SK-N-SH (cell line): ENCODE results near the gene CFTR. TPM values are rescaled to one million over a fixed set of nuclear protein-coding genes. Genes with fewer than 3 reads are reported as not detected.
A peak's percentile ranks its signal among the peaks of the same experiment; 100 is the strongest.

Experiments
- CTCF ChIA-PET: fragments of 300-600, 350-600 bp; formaldehyde crosslinking; extraction: SDS; loops from one replicate; lab custom pipeline; 2021; lab: Yijun Ruan, JAX
- POLR2A ChIA-PET: fragments of 350-600 bp; sonication (Branson Sonifier 250); formaldehyde crosslinking; extraction: SDS; loops from one replicate; lab custom pipeline; 2020; ENCODE audit warnings: antibody characterized with exemption, inconsistent platforms; lab: Yijun Ruan, JAX
- DNase-seq: peaks from one replicate; pipeline ENCODE4 v3.0.0; 2012
- H2AFZ ChIP-seq: fragments of 200-600 bp; sonication (generic); 2 replicates; pipeline ENCODE4 v1.8.1; 2016; ENCODE audit warnings: antibody characterized with exemption, mild to moderate bottlenecking, low read depth
- H3F3A ChIP-seq: fragments of 200-600 bp; sonication (generic); replicated peaks from 2 replicates; pipeline ENCODE3; 2016; ENCODE audit warnings: antibody characterized with exemption, mild to moderate bottlenecking; ENCODE audit not compliant: insufficient read depth
- H3K27ac ChIP-seq, 2 experiments: fragments of 200-500 bp in 1 of 2; fragments of 200-600 bp in 1 of 2; sonication (Bioruptor generic) in 1 of 2; sonication (generic), shearing (Covaris generic) in 1 of 2; 2 replicates each; pipeline versions ENCODE4 v1.5.1 to v1.6.1; 2014 to 2016; ENCODE audit warnings: low read depth in 2 of 2, inconsistent platforms in 1 of 2, low read length in 1 of 2, mild to moderate bottlenecking in 1 of 2, mixed read lengths in 1 of 2
- H3K27me3 ChIP-seq: fragments of 200-600 bp; sonication (generic), shearing (Covaris generic); 2 replicates; pipeline ENCODE4 v1.6.1; 2016; ENCODE audit warnings: mixed run types; ENCODE audit not compliant: insufficient read depth
- H3K36me3 ChIP-seq, 2 experiments: fragments of 200-500 bp in 1 of 2; fragments of 200-600 bp in 1 of 2; sonication (Bioruptor generic) in 1 of 2; sonication (generic) in 1 of 2; replicated peaks in 1 of 2; 2 replicates each; pipeline versions ENCODE3 to v1.5.1; 2014 to 2016; ENCODE audit warnings: low read length in 1 of 2, mild to moderate bottlenecking in 1 of 2; ENCODE audit not compliant: insufficient read depth in 2 of 2, control insufficient read depth in 1 of 2
- H3K4me1 ChIP-seq, 2 experiments: fragments of 200-500 bp in 1 of 2; fragments of 200-600 bp in 1 of 2; sonication (Bioruptor generic) in 1 of 2; sonication (generic), shearing (Covaris generic) in 1 of 2; 2 replicates each; pipeline versions ENCODE4 v1.5.1 to v1.6.1; 2014 to 2016; ENCODE audit warnings: low read depth in 1 of 2, low read length in 1 of 2, mixed run types in 1 of 2; ENCODE audit not compliant: insufficient read depth in 2 of 2, control insufficient read depth in 1 of 2
- H3K4me2 ChIP-seq: fragments of 200-600 bp; sonication (generic), shearing (Covaris generic); 2 replicates; pipeline ENCODE4 v1.6.1; 2017; ENCODE audit warnings: mixed run types
- H3K4me3 ChIP-seq, 2 experiments: fragments of 200-500 bp in 1 of 2; fragments of 200-600 bp in 1 of 2; sonication (Bioruptor generic) in 1 of 2; sonication (generic), shearing (Covaris generic) in 1 of 2; 2 replicates each; pipeline versions ENCODE4 v1.5.1 to v1.8.1; 2014 to 2016; ENCODE audit warnings: low read depth in 2 of 2, inconsistent platforms in 1 of 2, low read length in 1 of 2, mild to moderate bottlenecking in 1 of 2, mixed read lengths in 1 of 2, moderate library complexity in 1 of 2
- H3K79me2 ChIP-seq: fragments of 200-600 bp; sonication (generic); 2 replicates; pipeline ENCODE4 v1.8.1; 2017; ENCODE audit warnings: mild to moderate bottlenecking; ENCODE audit not compliant: insufficient read depth
- H3K9ac ChIP-seq: fragments of 200-600 bp; sonication (generic); 2 replicates; pipeline ENCODE4 v1.6.1; 2017; ENCODE audit warnings: mixed run types
- H3K9me2 ChIP-seq: fragments of 200-600 bp; sonication (generic); 2 replicates; pipeline ENCODE4 v1.6.1; 2017; ENCODE audit warnings: mixed run types
- H3K9me3 ChIP-seq: fragments of 200-600 bp; sonication (generic); 2 replicates; pipeline ENCODE4 v1.6.1; 2017; ENCODE audit warnings: mixed run types, mild to moderate bottlenecking, moderate library complexity
- H4K20me1 ChIP-seq: fragments of 200-600 bp; sonication (generic); 2 replicates; pipeline ENCODE4 v1.6.1; 2017; ENCODE audit warnings: mild to moderate bottlenecking, mixed run types; ENCODE audit not compliant: insufficient read depth
- ELF1 ChIP-seq: IDR thresholded peaks from 2 replicates; pipeline ENCODE4 v1.4.0; 2012
- EP300 ChIP-seq, 2 experiments: IDR thresholded peaks; 2 replicates each; pipeline versions ENCODE4 v1.4.0 to v1.6.1; 2012; ENCODE audit warnings: borderline replicate concordance in 1 of 2, low read depth in 1 of 2, low read length in 1 of 2
- FOSL2 ChIP-seq: IDR thresholded peaks from 2 replicates; pipeline ENCODE4 v1.4.0; 2012; ENCODE audit warnings: low read depth, mild to moderate bottlenecking, moderate library complexity, borderline replicate concordance
- FOXM1 ChIP-seq: IDR thresholded peaks from 2 replicates; pipeline ENCODE4 v1.4.0; 2012; ENCODE audit warnings: low read depth, mild to moderate bottlenecking
- GABPA ChIP-seq: IDR thresholded peaks from 2 replicates; pipeline ENCODE4 v1.4.0; 2012; ENCODE audit warnings: low read depth, mild to moderate bottlenecking
- GATA2 ChIP-seq: sonication (generic); formaldehyde crosslinking; IDR thresholded peaks from 2 replicates; pipeline ENCODE4 v1.5.0; 2020; ENCODE audit warnings: mild to moderate bottlenecking, missing genetic modification reagents
- MAX ChIP-seq: IDR thresholded peaks from 2 replicates; pipeline ENCODE4 v1.4.0; 2012; ENCODE audit warnings: low read depth
- MEF2A ChIP-seq: IDR thresholded peaks from 2 replicates; pipeline ENCODE4 v1.4.0; 2012; ENCODE audit warnings: low read depth, borderline replicate concordance
- POLR2AphosphoS5 ChIP-seq: IDR thresholded peaks from 2 replicates; pipeline ENCODE4 v1.6.1; 2012; ENCODE audit warnings: low read depth, low read length
- RAD21 ChIP-seq: IDR thresholded peaks from 2 replicates; pipeline ENCODE4 v1.6.1; 2012; ENCODE audit warnings: mild to moderate bottlenecking, low read length
- RXRA ChIP-seq: IDR thresholded peaks from 2 replicates; pipeline ENCODE4 v1.4.0; 2012; ENCODE audit warnings: low read depth, mild to moderate bottlenecking, borderline replicate concordance
- SIN3A ChIP-seq: IDR thresholded peaks from 2 replicates; pipeline ENCODE4 v1.6.1; 2012; ENCODE audit warnings: low read depth, mild to moderate bottlenecking, low read length, moderate library complexity, borderline replicate concordance
- SMC3 ChIP-seq: IDR thresholded peaks from 2 replicates; pipeline ENCODE4 v1.6.1; 2012; ENCODE audit warnings: low read depth, low read length, improper control_type of control experiment
- TCF12 ChIP-seq: IDR thresholded peaks from 2 replicates; pipeline ENCODE4 v1.4.0; 2012
- TEAD4 ChIP-seq: IDR thresholded peaks from 2 replicates; pipeline ENCODE4 v1.4.0; 2012; ENCODE audit warnings: mild to moderate bottlenecking, borderline replicate concordance; ENCODE audit not compliant: insufficient read depth
- USF2 ChIP-seq: fragments of 150-350 bp; IDR thresholded peaks from 2 replicates; pipeline ENCODE4 v1.6.1; 2017; ENCODE audit warnings: antibody characterized with exemption, low read length, low read depth, borderline replicate concordance
- WGBS: methylation state at CpG from one replicate; pipeline ENCODE4 v1.1.6; 2017; ENCODE audit warnings: low lambda C conversion rate; 5-methylcytosine and 5-hydroxymethylcytosine counted together
- polyA plus RNA-seq, 3 experiments: library from polyadenylated mRNA; depleted of rRNA; stranded (reverse); fragments of >200 nt; gene quantifications; 2 replicates each; pipeline ENCODE4 v1.2.3, GENCODE V29; 2012
- TF ChIP-seq, protein P1 (sequence below): IDR thresholded peaks from 2 replicates; pipeline ENCODE4 v1.4.0; 2012; ENCODE audit warnings: low read depth, borderline replicate concordance
- TF ChIP-seq, protein P2 (sequence below): IDR thresholded peaks from 2 replicates; pipeline ENCODE4 v1.6.1; 2012; ENCODE audit warnings: mild to moderate bottlenecking, low read depth, low read length, moderate library complexity
- TF ChIP-seq, protein P3 (sequence below): IDR thresholded peaks from 2 replicates; pipeline ENCODE4; 2012
- TF ChIP-seq, protein P4 (sequence below): IDR thresholded peaks from 2 replicates; pipeline ENCODE4 v1.4.0; 2012; ENCODE audit warnings: low read depth, borderline replicate concordance

Gene CFTR
- polyA plus RNA-seq, 1 of the 3 experiments (the other 2 are of a cell fraction): not detected

DNA sequence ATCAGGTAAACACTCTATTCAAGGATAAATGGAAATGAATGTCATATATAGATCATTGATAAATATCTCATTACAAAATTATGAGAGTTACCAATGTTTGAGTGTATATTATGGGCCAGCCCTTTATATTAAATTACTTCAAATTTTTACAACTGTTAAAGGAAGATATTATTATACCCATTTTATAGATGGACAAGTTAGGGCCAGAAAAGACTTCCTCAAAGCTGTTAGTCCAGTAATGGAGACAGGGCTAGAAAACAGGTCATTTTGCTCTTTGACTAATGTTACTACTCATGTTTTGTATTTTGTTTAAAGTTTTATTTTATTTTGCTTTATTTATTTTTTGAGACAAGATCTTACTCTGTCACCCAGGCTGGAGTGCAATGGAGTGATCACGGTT, 101.6 kb downstream of the CFTR start:
- H3K79me2 ChIP-seq: no peaks in the 10 kb centered on the region
- CTCF ChIA-PET: interaction anchor here (1.0 kb wide), 1 partner anchor 14 kb away, joined by 3 read pairs; no protein-coding TSS in a partner anchor
- no peaks in the 10 kb centered on the region for H3K27me3 ChIP-seq
- peaks cover 0 to 5% of the 10 kb centered on the region in 2 experiments; a peak in 1 of 4 replicates for H3K4me1 ChIP-seq
- DNase-seq: no peak
- TF ChIP-seq GABPA (no peak), MEF2A (no peak), RXRA (no peak), TEAD4 (no peak), SIN3A (no peak), FOSL2 (no peak), FOXM1 (no peak), ELF1 (no peak), RAD21 (no peak)
- TF ChIP-seq, protein P1, sequence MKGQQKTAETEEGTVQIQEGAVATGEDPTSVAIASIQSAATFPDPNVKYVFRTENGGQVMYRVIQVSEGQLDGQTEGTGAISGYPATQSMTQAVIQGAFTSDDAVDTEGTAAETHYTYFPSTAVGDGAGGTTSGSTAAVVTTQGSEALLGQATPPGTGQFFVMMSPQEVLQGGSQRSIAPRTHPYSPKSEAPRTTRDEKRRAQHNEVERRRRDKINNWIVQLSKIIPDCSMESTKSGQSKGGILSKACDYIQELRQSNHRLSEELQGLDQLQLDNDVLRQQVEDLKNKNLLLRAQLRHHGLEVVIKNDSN: no peak
- TF ChIP-seq, protein P2, sequence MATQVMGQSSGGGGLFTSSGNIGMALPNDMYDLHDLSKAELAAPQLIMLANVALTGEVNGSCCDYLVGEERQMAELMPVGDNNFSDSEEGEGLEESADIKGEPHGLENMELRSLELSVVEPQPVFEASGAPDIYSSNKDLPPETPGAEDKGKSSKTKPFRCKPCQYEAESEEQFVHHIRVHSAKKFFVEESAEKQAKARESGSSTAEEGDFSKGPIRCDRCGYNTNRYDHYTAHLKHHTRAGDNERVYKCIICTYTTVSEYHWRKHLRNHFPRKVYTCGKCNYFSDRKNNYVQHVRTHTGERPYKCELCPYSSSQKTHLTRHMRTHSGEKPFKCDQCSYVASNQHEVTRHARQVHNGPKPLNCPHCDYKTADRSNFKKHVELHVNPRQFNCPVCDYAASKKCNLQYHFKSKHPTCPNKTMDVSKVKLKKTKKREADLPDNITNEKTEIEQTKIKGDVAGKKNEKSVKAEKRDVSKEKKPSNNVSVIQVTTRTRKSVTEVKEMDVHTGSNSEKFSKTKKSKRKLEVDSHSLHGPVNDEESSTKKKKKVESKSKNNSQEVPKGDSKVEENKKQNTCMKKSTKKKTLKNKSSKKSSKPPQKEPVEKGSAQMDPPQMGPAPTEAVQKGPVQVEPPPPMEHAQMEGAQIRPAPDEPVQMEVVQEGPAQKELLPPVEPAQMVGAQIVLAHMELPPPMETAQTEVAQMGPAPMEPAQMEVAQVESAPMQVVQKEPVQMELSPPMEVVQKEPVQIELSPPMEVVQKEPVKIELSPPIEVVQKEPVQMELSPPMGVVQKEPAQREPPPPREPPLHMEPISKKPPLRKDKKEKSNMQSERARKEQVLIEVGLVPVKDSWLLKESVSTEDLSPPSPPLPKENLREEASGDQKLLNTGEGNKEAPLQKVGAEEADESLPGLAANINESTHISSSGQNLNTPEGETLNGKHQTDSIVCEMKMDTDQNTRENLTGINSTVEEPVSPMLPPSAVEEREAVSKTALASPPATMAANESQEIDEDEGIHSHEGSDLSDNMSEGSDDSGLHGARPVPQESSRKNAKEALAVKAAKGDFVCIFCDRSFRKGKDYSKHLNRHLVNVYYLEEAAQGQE: no peak
- no peak overlapping the region for H3K4me2 ChIP-seq
- 2% methylated on average over 1 of the region's 1 CpG for WGBS
- H3K9me2 ChIP-seq: no peaks in the 10 kb centered on the region
- H3K36me3 ChIP-seq: no peaks in the 10 kb centered on the region
- H3K4me3 ChIP-seq: no peak overlapping the region
- H3F3A ChIP-seq: peaks cover 5% of the 10 kb centered on the region
- no peaks in the 10 kb centered on the region for H4K20me1 ChIP-seq
- no peak overlapping the region for H2AFZ ChIP-seq
- H3K27ac ChIP-seq: no peak overlapping the region
- no peaks in the 10 kb centered on the region for H3K9me3 ChIP-seq
- no peak overlapping the region for H3K9ac ChIP-seq
- POLR2A ChIA-PET: no interaction called here

GRCh38 chr7:117582219-117582704, 102.4 kb downstream of the CFTR start:
- Histone ChIP-seq H3K4me1 (peaks cover 0 to 5% of the 10 kb centered on the region in 2 experiments; a peak in 1 of 4 replicates), H3K9me3 (no peaks in the 10 kb centered on the region), H3K4me3 (no peak overlapping the region), H3K27me3 (no peaks in the 10 kb centered on the region), H3K36me3 (no peaks in the 10 kb centered on the region), H3K9ac (no peak overlapping the region), H3K27ac (no peak overlapping the region), H4K20me1 (no peaks in the 10 kb centered on the region), H3K79me2 (no peaks in the 10 kb centered on the region), H3K9me2 (no peaks in the 10 kb centered on the region), H3K4me2 (no peak overlapping the region), H2AFZ (no peak overlapping the region), H3F3A (peaks cover 5% of the 10 kb centered on the region)
- no peak for DNase-seq
- ChIA-PET POLR2A (no interaction called here), CTCF (interaction anchor here (1.0 kb wide), 1 partner anchor 15 kb away, joined by 3 read pairs; no protein-coding TSS in a partner anchor)
- WGBS: 0% methylated on average over 1 of the region's 1 CpG
- TF ChIP-seq USF2 (no peak), GATA2 (CRISPR knock-in tag) (no peak), MEF2A (no peak), POLR2AphosphoS5 (no peak), SMC3 (no peak), MAX (no peak), FOSL2 (peak; percentile 45; the same call in 1 of the 2 replicates), TCF12 (peak; percentile 78), EP300 (IDR thresholded peaks at IDR 0.05; ENCODE audit: borderline replicate concordance in 1 of 2, low read depth in 1 of 2, low read length in 1 of 2) (peak in 1 of 2 experiments; percentile 64; a peak in 1 of 4 replicates), TEAD4 (peak; percentile 65; the same call in 1 of the 2 replicates), RAD21 (no peak)
- TF ChIP-seq, protein P3, sequence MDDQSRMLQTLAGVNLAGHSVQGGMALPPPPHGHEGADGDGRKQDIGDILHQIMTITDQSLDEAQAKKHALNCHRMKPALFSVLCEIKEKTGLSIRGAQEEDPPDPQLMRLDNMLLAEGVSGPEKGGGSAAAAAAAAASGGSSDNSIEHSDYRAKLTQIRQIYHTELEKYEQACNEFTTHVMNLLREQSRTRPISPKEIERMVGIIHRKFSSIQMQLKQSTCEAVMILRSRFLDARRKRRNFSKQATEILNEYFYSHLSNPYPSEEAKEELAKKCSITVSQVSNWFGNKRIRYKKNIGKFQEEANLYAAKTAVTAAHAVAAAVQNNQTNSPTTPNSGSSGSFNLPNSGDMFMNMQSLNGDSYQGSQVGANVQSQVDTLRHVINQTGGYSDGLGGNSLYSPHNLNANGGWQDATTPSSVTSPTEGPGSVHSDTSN: peak; percentile 73
- TF ChIP-seq, protein P4, sequence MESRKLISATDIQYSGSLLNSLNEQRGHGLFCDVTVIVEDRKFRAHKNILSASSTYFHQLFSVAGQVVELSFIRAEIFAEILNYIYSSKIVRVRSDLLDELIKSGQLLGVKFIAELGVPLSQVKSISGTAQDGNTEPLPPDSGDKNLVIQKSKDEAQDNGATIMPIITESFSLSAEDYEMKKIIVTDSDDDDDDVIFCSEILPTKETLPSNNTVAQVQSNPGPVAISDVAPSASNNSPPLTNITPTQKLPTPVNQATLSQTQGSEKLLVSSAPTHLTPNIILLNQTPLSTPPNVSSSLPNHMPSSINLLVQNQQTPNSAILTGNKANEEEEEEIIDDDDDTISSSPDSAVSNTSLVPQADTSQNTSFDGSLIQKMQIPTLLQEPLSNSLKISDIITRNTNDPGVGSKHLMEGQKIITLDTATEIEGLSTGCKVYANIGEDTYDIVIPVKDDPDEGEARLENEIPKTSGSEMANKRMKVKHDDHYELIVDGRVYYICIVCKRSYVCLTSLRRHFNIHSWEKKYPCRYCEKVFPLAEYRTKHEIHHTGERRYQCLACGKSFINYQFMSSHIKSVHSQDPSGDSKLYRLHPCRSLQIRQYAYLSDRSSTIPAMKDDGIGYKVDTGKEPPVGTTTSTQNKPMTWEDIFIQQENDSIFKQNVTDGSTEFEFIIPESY: no peak
